Measurements from ENCODE around the gene PURB. TPM values are rescaled to one million over a fixed set of nuclear protein-coding genes. Genes with fewer than 3 reads are reported as not detected.

The PURB gene
- total RNA-seq, 1 donor, result 27.2 TPM

GRCh38 chr7:44884621-44885393 lies 523 bp downstream of the PURB start:
- DNase-seq (ENCODE audit: low read depth), result peak; percentile 65
- TF ChIP-seq, protein P1, sequence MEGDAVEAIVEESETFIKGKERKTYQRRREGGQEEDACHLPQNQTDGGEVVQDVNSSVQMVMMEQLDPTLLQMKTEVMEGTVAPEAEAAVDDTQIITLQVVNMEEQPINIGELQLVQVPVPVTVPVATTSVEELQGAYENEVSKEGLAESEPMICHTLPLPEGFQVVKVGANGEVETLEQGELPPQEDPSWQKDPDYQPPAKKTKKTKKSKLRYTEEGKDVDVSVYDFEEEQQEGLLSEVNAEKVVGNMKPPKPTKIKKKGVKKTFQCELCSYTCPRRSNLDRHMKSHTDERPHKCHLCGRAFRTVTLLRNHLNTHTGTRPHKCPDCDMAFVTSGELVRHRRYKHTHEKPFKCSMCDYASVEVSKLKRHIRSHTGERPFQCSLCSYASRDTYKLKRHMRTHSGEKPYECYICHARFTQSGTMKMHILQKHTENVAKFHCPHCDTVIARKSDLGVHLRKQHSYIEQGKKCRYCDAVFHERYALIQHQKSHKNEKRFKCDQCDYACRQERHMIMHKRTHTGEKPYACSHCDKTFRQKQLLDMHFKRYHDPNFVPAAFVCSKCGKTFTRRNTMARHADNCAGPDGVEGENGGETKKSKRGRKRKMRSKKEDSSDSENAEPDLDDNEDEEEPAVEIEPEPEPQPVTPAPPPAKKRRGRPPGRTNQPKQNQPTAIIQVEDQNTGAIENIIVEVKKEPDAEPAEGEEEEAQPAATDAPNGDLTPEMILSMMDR (IDR thresholded peaks at IDR 0.05; ENCODE audit: insufficient read depth, low read length), result no peak
- H3K4me3 ChIP-seq (ENCODE audit: low read depth, low read length), result peak overlapping the region; percentile 85

DNA sequence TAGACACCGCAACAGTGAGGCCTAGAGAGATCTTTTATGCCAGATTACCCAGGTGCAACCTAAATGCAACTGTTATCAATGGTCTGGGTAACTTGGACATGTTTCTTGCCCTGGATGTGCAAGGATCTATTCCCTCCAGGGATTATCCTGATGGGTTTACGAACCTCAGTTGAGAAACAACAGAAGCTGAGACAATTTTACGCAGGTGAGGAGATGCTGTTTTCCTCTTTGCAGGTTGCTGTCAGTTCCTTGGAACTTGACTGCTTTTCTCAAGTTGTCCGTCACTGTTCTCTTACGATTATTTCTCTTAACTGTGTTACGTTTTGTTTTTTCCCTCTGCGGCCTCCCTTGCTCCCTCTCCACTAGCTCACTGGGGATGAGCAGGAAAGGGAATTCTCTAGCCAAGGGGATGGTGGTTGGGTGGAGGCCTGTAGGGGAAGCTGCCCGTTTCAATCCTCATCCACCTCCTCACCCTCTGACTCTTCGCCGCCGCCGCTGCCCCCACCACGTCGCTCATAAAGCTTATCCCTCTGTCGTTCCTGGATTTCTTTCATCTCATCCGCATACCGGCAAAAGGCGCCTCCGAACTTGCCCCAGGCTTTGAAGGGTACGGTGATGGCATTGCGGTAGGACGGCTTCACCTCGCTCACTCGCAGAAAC lies 1.2 kb downstream of the PURB start:
- TF ChIP-seq, protein P1 (IDR thresholded peaks at IDR 0.05; ENCODE audit: insufficient read depth, low read length), result no peak
- no peak for DNase-seq (ENCODE audit: low read depth)
- H3K4me3 ChIP-seq (ENCODE audit: low read depth, low read length), result peak overlapping the region; percentile 85

- TF ChIP-seq, protein P1 (IDR thresholded peaks at IDR 0.05; ENCODE audit: insufficient read depth, low read length), result no peak
- DNase-seq (ENCODE audit: low read depth), result no peak
- peak overlapping the region; percentile 85 for H3K4me3 ChIP-seq (ENCODE audit: low read depth, low read length)
These were observed 2.4 kb downstream of the PURB start for GRCh38 chr7:44882899-44883298.

- TF ChIP-seq, protein P1 (IDR thresholded peaks at IDR 0.05; ENCODE audit: insufficient read depth, low read length), result no peak
- peak overlapping the region; percentile 48 for H3K4me3 ChIP-seq (ENCODE audit: low read depth, low read length)
- peak; percentile 72 for DNase-seq (ENCODE audit: low read depth)
These were observed 3.7 kb downstream of the PURB start for GRCh38 chr7:44881610-44882009.

DNA sequence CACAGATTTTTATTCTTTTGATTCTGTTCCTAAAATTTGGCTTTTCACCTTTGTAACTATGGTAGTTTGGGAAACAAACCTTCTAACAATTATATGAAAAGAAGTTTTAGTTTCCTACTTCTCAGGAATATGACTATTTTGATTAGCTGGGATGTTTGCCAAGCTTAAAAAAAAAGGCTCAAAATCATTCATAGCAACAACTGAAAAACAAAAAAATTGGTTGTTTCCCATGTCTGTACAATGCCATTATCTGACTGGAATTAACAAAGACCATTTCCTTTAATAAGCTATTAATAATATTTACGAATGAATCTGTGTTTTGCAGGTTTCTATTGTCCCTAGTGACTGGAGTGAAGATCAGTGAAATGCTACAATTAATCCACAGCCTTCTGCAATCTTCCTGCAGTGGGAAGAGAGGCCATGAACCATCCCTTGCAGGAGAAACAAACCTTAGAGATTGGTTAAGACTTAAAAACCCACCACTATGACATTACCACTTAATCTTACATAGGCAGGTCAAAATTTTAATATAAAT lies 4.2 kb downstream of the PURB start:
- peak overlapping the region; percentile 48 for H3K4me3 ChIP-seq (ENCODE audit: low read depth, low read length)
- no peak for DNase-seq (ENCODE audit: low read depth)
- TF ChIP-seq, protein P1 (IDR thresholded peaks at IDR 0.05; ENCODE audit: insufficient read depth, low read length), result no peak

GRCh38 chr7:44880317-44881018 lies 4.9 kb downstream of the PURB start:
- TF ChIP-seq, protein P1 (IDR thresholded peaks at IDR 0.05; ENCODE audit: insufficient read depth, low read length), result no peak
- no peak for DNase-seq (ENCODE audit: low read depth)
- peak overlapping the region; percentile 48 for H3K4me3 ChIP-seq (ENCODE audit: low read depth, low read length)

All from fibroblast of the aortic adventitia (primary cell).